WTC11 (cell line): ENCODE measurements around the gene PIK3C2G.

Experiments
- AFF4 ChIP-seq: sonication (generic); formaldehyde crosslinking; IDR thresholded peaks from 2 replicates; pipeline ENCODE4 v1.8.1; 2023; ENCODE audit warnings: mild to moderate bottlenecking, missing genetic modification reagents, borderline replicate concordance
- AR ChIP-seq: fragments of 250-450 bp; sonication (Bioruptor Pico); IDR thresholded peaks from 2 replicates; pipeline ENCODE4 v1.9.0; 2021; ENCODE audit warnings: mild to moderate bottlenecking
- ATF3 ChIP-seq: sonication (generic); formaldehyde crosslinking; conservative IDR thresholded peaks from 2 replicates; pipeline ENCODE4 v1.8.1; 2022; ENCODE audit warnings: mild to moderate bottlenecking, missing genetic modification reagents
- CREB1 ChIP-seq: sonication (generic); formaldehyde crosslinking; IDR thresholded peaks from 2 replicates; pipeline ENCODE4 v1.8.0; 2023; ENCODE audit warnings: mild to moderate bottlenecking, missing genetic modification reagents
- CTCF ChIP-seq: fragments of 200-600 bp; IDR thresholded peaks from 2 replicates; pipeline ENCODE4 v1.8.0; 2022; ENCODE audit warnings: antibody characterized with exemption
- ELF4 ChIP-seq: sonication (generic); formaldehyde crosslinking; IDR thresholded peaks from 2 replicates; pipeline ENCODE4 v1.8.1; 2022; ENCODE audit warnings: low read depth, mild to moderate bottlenecking, moderate library complexity, missing genetic modification reagents
- ETV6 ChIP-seq: sonication (generic); formaldehyde crosslinking; IDR thresholded peaks from 2 replicates; pipeline ENCODE4 v1.8.1; 2022; ENCODE audit warnings: mild to moderate bottlenecking, missing genetic modification reagents
- GABPB1 ChIP-seq: sonication (generic); formaldehyde crosslinking; IDR thresholded peaks from 2 replicates; pipeline ENCODE4 v1.8.1; 2023; ENCODE audit warnings: mild to moderate bottlenecking, missing genetic modification reagents
- KAT7 ChIP-seq: sonication (generic); formaldehyde crosslinking; IDR thresholded peaks from 2 replicates; pipeline ENCODE4 v1.8.1; 2023; ENCODE audit warnings: missing genetic modification reagents, mild to moderate bottlenecking, borderline replicate concordance
- ZMAT4 ChIP-seq: fragments of 250-450 bp; sonication (Bioruptor Pico); IDR thresholded peaks from 2 replicates; pipeline ENCODE4 v1.9.0; 2021; ENCODE audit warnings: mild to moderate bottlenecking
- ZNF396 ChIP-seq: fragments of 250-450 bp; sonication (Bioruptor Pico); IDR thresholded peaks from 2 replicates; pipeline ENCODE4 v1.8.0; 2021; ENCODE audit warnings: mild to moderate bottlenecking, moderate library complexity, borderline replicate concordance
- TF ChIP-seq, protein P1 (sequence below): fragments of 250-450 bp; sonication (Bioruptor Pico); conservative IDR thresholded peaks from 2 replicates; pipeline ENCODE4 v1.9.0; 2021; ENCODE audit warnings: mild to moderate bottlenecking

- TF ChIP-seq ETV6 (CRISPR knock-in tag): no peak
- TF ChIP-seq ATF3 (CRISPR knock-in tag): no peak
- no peak for TF ChIP-seq AFF4 (CRISPR knock-in tag)
- no peak for TF ChIP-seq CTCF
- TF ChIP-seq CREB1: no peak
- TF ChIP-seq ELF4 (CRISPR knock-in tag): no peak
- TF ChIP-seq GABPB1 (CRISPR knock-in tag): no peak
- TF ChIP-seq, protein P1, sequence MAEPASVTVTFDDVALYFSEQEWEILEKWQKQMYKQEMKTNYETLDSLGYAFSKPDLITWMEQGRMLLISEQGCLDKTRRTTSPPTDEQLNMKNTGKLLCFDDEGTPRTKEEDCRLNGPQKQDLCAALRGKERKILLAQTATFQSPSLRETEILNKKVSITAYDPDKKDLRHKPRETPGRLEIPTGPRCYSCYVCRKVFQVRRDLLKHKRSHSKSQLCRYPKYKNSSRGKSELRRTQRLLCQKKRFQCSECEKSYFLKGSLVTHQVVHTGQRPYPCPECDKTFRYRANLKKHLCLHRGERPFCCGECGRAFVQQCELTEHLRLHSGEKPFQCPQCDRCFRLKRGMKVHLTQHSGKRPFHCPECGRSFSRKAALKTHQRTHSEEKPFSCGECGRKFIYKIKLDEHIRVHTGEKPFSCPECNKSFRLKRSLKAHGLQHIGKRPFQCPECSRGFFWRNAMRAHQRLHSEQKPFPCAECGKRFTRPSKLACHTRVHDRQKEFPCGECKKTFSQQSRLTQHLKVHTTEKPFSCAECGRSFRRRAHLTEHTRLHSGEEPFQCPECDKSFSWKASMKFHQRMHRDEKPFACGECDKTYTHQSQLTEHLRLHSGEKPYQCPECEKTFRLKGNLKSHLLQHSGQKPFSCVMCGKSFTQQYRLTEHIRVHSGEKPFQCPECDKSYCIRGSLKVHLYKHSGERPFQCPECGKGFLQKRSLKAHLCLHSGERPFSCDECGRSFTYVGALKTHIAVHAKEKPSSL: no peak
- TF ChIP-seq ZNF396 (CRISPR knock-in tag): no peak
- TF ChIP-seq AR: no peak
- no peak for TF ChIP-seq ZMAT4 (CRISPR knock-in tag)
- no peak for TF ChIP-seq KAT7
Measured at GRCh38 chr12:18290386-18290785, 29.1 kb downstream of the PIK3C2G start.
